Activated CD4-positive, alpha-beta T cell treated with anti-CD3 and anti-CD28 coated beads, Interleukin-2, amount 50 U/mL, for 24 hours (primary cell): Measurements from ENCODE around the gene PKIB.
"Not testable (repeated sequence)": the region's sequence is repeated elsewhere in the genome, so short reads cannot be mapped to it uniquely, and the experiment has no call there.

Source experiments
- DNase-seq, 2 donors: peaks; one replicate each; pipeline ENCODE4 v3.0.0-alpha.2; 2020; ENCODE audit warnings: low read depth in 1 of 2, low spot score in 1 of 2

Gene PKIB

GRCh38 chr6:122620428-122620827, 10.2 kb downstream of the PKIB start:
- DNase-seq, result no peak

GRCh38 chr6:122620902-122621301, 10.7 kb downstream of the PKIB start:
- DNase-seq, result no peak

- no peak for DNase-seq
Measured at GRCh38 chr6:122621638-122622037, 11.4 kb downstream of the PKIB start.

GRCh38 chr6:122622479-122622878, 12.3 kb downstream of the PKIB start:
- no peak for DNase-seq

GRCh38 chr6:122623279-122623678, 13.1 kb downstream of the PKIB start:
- no peak for DNase-seq

GRCh38 chr6:122624853-122625252, 14.6 kb downstream of the PKIB start:
- no peak for DNase-seq

- no peak for DNase-seq
Measured at GRCh38 chr6:122628714-122629113, 18.5 kb downstream of the PKIB start.

- DNase-seq, result no peak
Measured at GRCh38 chr6:122631571-122632249, 21.5 kb downstream of the PKIB start.

- DNase-seq, result no peak
Measured at GRCh38 chr6:122640366-122640765, 30.2 kb downstream of the PKIB start.

GRCh38 chr6:122641819-122642218, 31.6 kb downstream of the PKIB start:
- DNase-seq, result no peak

- not testable (repeated sequence) for DNase-seq
Measured at GRCh38 chr6:122642604-122643003, 32.4 kb downstream of the PKIB start.

- DNase-seq, result no peak
Measured at GRCh38 chr6:122645256-122645655, 35.1 kb downstream of the PKIB start.

GRCh38 chr6:122647765-122648164, 37.6 kb downstream of the PKIB start:
- DNase-seq, result no peak

GRCh38 chr6:122648726-122649125, 38.5 kb downstream of the PKIB start:
- no peak for DNase-seq

- DNase-seq, result no peak
Measured at GRCh38 chr6:122649701-122650100, 39.5 kb downstream of the PKIB start.

GRCh38 chr6:122650403-122650802, 40.2 kb downstream of the PKIB start:
- no peak for DNase-seq

GRCh38 chr6:122651031-122651430, 40.8 kb downstream of the PKIB start:
- DNase-seq, result no peak

GRCh38 chr6:122651604-122652003, 41.4 kb downstream of the PKIB start:
- DNase-seq, result no peak

- no peak for DNase-seq
Measured at GRCh38 chr6:122652431-122652830, 42.2 kb downstream of the PKIB start.

- no peak for DNase-seq
Measured at GRCh38 chr6:122653094-122653493, 42.9 kb downstream of the PKIB start.

GRCh38 chr6:122654012-122654411, 43.8 kb downstream of the PKIB start:
- DNase-seq, result no peak

GRCh38 chr6:122657601-122658000, 47.4 kb downstream of the PKIB start:
- DNase-seq, result no peak

- no peak for DNase-seq
Measured at GRCh38 chr6:122660296-122660695, 50.1 kb downstream of the PKIB start.
